NCI-H345 treated with DMSO at 0.1 percent for 48 hours (cell line): Measurements from ENCODE around the gene HOXC5.
A peak's percentile ranks its signal among the peaks of the same experiment; 100 is the strongest.

Source experiments
- DNase-seq: peaks from one replicate; lab custom pipeline; 2025; ENCODE audit not compliant: unreplicated experiment; lab: John Stamatoyannopoulos, UW

Gene HOXC5

GRCh38 chr12:54006559-54007220 is 26.2 kb upstream of the HOXC5 start:
- no peak for DNase-seq

GRCh38 chr12:54007538-54008259 is 25.2 kb upstream of the HOXC5 start:
- no peak for DNase-seq

GRCh38 chr12:54008260-54008552 is 24.6 kb upstream of the HOXC5 start:
- no peak for DNase-seq

GRCh38 chr12:54009171-54010052 is 23.4 kb upstream of the HOXC5 start:
- DNase-seq, result no peak

- DNase-seq, result no peak
Observed at GRCh38 chr12:54010053-54010971, 22.5 kb upstream of the HOXC5 start.

- no peak for DNase-seq
Observed at GRCh38 chr12:54010972-54011664, 21.7 kb upstream of the HOXC5 start.

- DNase-seq, result no peak
Observed at GRCh38 chr12:54011665-54012532, 21.0 kb upstream of the HOXC5 start.

- no peak for DNase-seq
Observed at GRCh38 chr12:54012631-54013409, 20.0 kb upstream of the HOXC5 start.

GRCh38 chr12:54014377-54015017 is 18.4 kb upstream of the HOXC5 start:
- no peak for DNase-seq

- DNase-seq, result no peak
Observed at GRCh38 chr12:54015018-54015931, 17.6 kb upstream of the HOXC5 start.

GRCh38 chr12:54016051-54016450 is 16.8 kb upstream of the HOXC5 start:
- no peak for DNase-seq

- no peak for DNase-seq
Observed at GRCh38 chr12:54016478-54016964, 16.3 kb upstream of the HOXC5 start.

- no peak for DNase-seq
Observed at GRCh38 chr12:54017027-54017788, 15.6 kb upstream of the HOXC5 start.

GRCh38 chr12:54017878-54018467 is 14.9 kb upstream of the HOXC5 start:
- peak; percentile 53 for DNase-seq

GRCh38 chr12:54018468-54018984 is 14.3 kb upstream of the HOXC5 start:
- DNase-seq, result no peak
